Right lung (tissue), 10 donors: ENCODE data around the gene FAM216A. TPM values are rescaled to one million over a fixed set of nuclear protein-coding genes. Genes with fewer than 3 reads are reported as not detected.
"Not testable (repeated sequence)": the region's sequence is repeated elsewhere in the genome, so short reads cannot be mapped to it uniquely, and the experiment has no call there.

Experiments used
- DNase-seq, 2 donors: peaks; one replicate each; pipeline ENCODE4 v3.0.0-alpha.2; 2013
- long read RNA-seq, 8 donors: transcript quantifications; one replicate each; lab custom pipeline, GENCODE V29; 2026
- polyA plus RNA-seq, 5 donors: library from polyadenylated mRNA; unstranded; fragments of 120-200 nt; gene quantifications; one replicate each; pipeline versions ENCODE4 v1.2.1 to v1.2.3, GENCODE V29; 2013; ENCODE audit warnings: inconsistent platforms in 1 of 5, low replicate concordance in 1 of 5; ENCODE audit not compliant: insufficient read length in 5 of 5, insufficient read depth in 1 of 5

Gene FAM216A
- polyA plus RNA-seq, result 10 to 100 TPM; 13.4 to 21.2 (median 18.0) TPM
- long read RNA-seq, donor 1, transcript FAM216A-201 (7 exons, 1,582 nt), result major isoform, 6 of 325 reads
- long read RNA-seq, donor 1, partial matches to known transcripts, result 281 of 325 reads
- long read RNA-seq, donor 1, other reads (novel, unspliced or antisense), result 35 of 325 reads
- long read RNA-seq, donor 2, transcript FAM216A-201 (7 exons, 1,582 nt), result major isoform, 5 of 160 reads
- long read RNA-seq, donor 2, partial matches to known transcripts, result 121 of 160 reads
- long read RNA-seq, donor 2, other reads (novel, unspliced or antisense), result 34 of 160 reads
- long read RNA-seq, donor 3, partial matches to known transcripts, result 357 of 362 reads
- long read RNA-seq, donor 3, other reads (novel, unspliced or antisense), result 0 of 362 reads
- long read RNA-seq, donor 4, partial matches to known transcripts, result 102 of 151 reads
- long read RNA-seq, donor 4, other reads (novel, unspliced or antisense), result 46 of 151 reads
- long read RNA-seq, donor 5, transcript FAM216A-201 (7 exons, 1,582 nt), result major isoform, 6 of 320 reads
- long read RNA-seq, donor 5, partial matches to known transcripts, result 270 of 320 reads
- long read RNA-seq, donor 5, other reads (novel, unspliced or antisense), result 41 of 320 reads
- long read RNA-seq, donor 6, transcript FAM216A-201 (7 exons, 1,582 nt), result major isoform, 5 of 212 reads
- long read RNA-seq, donor 6, partial matches to known transcripts, result 106 of 212 reads
- long read RNA-seq, donor 6, other reads (novel, unspliced or antisense), result 101 of 212 reads
- long read RNA-seq, donor 7, partial matches to known transcripts, result 196 of 322 reads
- long read RNA-seq, donor 7, other reads (novel, unspliced or antisense), result 123 of 322 reads
- long read RNA-seq, donor 8, partial matches to known transcripts, result 71 of 126 reads
- long read RNA-seq, donor 8, other reads (novel, unspliced or antisense), result 51 of 126 reads

- DNase-seq, result peak; percentile 96 to 98
These were observed at the start of gene FAM216A, which contains the start of gene GPN3 for GRCh38 chr12:110468214-110469048. FAM216A (plus strand) TSS chr12:110468845; CDS start chr12:110468876, 31 bp downstream. GPN3 (minus strand) TSS chr12:110468257; CDS start chr12:110468203, 54 bp downstream.

GRCh38 chr12:110420644-110421043, 48.0 kb upstream of the FAM216A start:
- not testable (repeated sequence) for DNase-seq

- no peak for DNase-seq
These were observed 47.4 kb upstream of the FAM216A start for GRCh38 chr12:110421159-110421661.

- no peak for DNase-seq
These were observed 46.9 kb upstream of the FAM216A start for GRCh38 chr12:110421701-110422100.

- no peak for DNase-seq
These were observed 44.4 kb upstream of the FAM216A start for GRCh38 chr12:110424237-110424636.

- no peak for DNase-seq
These were observed 42.2 kb upstream of the FAM216A start for GRCh38 chr12:110426406-110426805.

GRCh38 chr12:110429676-110430075, 39.0 kb upstream of the FAM216A start:
- not testable (repeated sequence) for DNase-seq

- no peak for DNase-seq
These were observed 36.6 kb upstream of the FAM216A start for GRCh38 chr12:110431957-110432587.

- DNase-seq, result no peak
These were observed 32.4 kb upstream of the FAM216A start for GRCh38 chr12:110436231-110436630.

GRCh38 chr12:110444455-110444854, 24.2 kb upstream of the FAM216A start:
- DNase-seq, result no peak

- DNase-seq, result peak; percentile 92 to 93
These were observed 18.7 kb upstream of the FAM216A start, which contains the start of gene ARPC3 for GRCh38 chr12:110449799-110450497. ARPC3 (minus strand) TSS chr12:110450337; CDS start chr12:110450260, 77 bp downstream.

- no peak for DNase-seq
These were observed 17.4 kb upstream of the FAM216A start for GRCh38 chr12:110451263-110451662.

- no peak for DNase-seq
These were observed 14.9 kb upstream of the FAM216A start for GRCh38 chr12:110453569-110454296.

- DNase-seq, result no peak
These were observed 9.9 kb upstream of the FAM216A start for GRCh38 chr12:110458756-110459155.

GRCh38 chr12:110461189-110461588, 7.5 kb upstream of the FAM216A start:
- not testable (repeated sequence) for DNase-seq

- no peak for DNase-seq
These were observed 3.6 kb upstream of the FAM216A start for GRCh38 chr12:110465024-110465423.

GRCh38 chr12:110465765-110466164, 2.9 kb upstream of the FAM216A start:
- not testable (repeated sequence) for DNase-seq

- no peak for DNase-seq
These were observed 1.9 kb upstream of the FAM216A start for GRCh38 chr12:110466791-110467190.

- no peak for DNase-seq
These were observed 815 bp upstream of the FAM216A start for GRCh38 chr12:110467847-110468213.
